Activated naive CD4-positive, alpha-beta T cell treated with anti-CD3 and anti-CD28 coated beads, Interleukin-2, amount 10 ng/mL, durations not matched to agents 7 days and 5 days (primary cell): Measurements from ENCODE around the gene TRIB2.

Experiments
- CTCF ChIA-PET: fragments of 350-600 bp; sonication (Branson Sonifier 250); formaldehyde crosslinking; loops from one replicate; lab custom pipeline; 2021; ENCODE audit warnings: antibody characterized with exemption; lab: Charles Lee
- DNase-seq: peaks from one replicate; pipeline ENCODE4 v3.0.0-alpha.2; 2020
- H3K27ac Mint-ChIP-seq: one replicate; pipeline ENCODE4 v1.8.0; 2021; ENCODE audit warnings: mild to moderate bottlenecking, moderate library complexity, mixed read lengths
- H3K27me3 Mint-ChIP-seq: one replicate; pipeline ENCODE4 v1.8.0; 2021; ENCODE audit warnings: mild to moderate bottlenecking, mixed read lengths
- H3K36me3 Mint-ChIP-seq: one replicate; pipeline ENCODE4 v1.8.0; 2021; ENCODE audit warnings: mixed read lengths
- H3K4me1 Mint-ChIP-seq: one replicate; pipeline ENCODE4 v1.8.0; 2021; ENCODE audit warnings: mixed read lengths
- H3K4me3 Mint-ChIP-seq: one replicate; pipeline ENCODE4 v1.8.0; 2021; ENCODE audit warnings: mild to moderate bottlenecking, moderate library complexity, mixed read lengths
- H3K9me3 Mint-ChIP-seq: one replicate; pipeline ENCODE4 v1.8.0; 2021; ENCODE audit warnings: mixed read lengths

TRIB2 gene

DNA sequence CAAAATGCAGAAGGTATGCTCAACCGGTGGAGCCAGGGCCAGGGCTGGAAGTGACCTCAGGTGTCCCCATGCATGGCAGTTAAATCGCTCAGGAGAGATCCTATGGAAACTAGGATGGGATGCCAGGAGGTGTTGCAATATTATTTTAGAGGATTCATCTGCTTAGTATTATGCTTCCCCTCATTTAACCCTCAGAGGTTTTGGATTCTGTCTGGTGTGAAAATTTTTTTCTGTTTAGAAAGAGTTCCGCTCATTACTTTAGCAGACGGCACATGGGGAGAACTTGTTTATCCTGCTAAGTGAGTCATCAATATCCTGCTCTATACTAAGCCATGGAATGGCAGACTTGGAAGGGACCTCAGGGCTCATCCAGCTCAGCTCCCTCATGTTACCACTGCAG lies 42.5 kb downstream of the TRIB2 start:
- CTCF ChIA-PET: no interaction called here
- peaks cover 15% of the 10 kb centered on the region for H3K27me3 Mint-ChIP-seq
- no peaks in the 10 kb centered on the region for H3K9me3 Mint-ChIP-seq
- H3K4me3 Mint-ChIP-seq: no peak overlapping the region
- DNase-seq: no peak
- no peaks in the 10 kb centered on the region for H3K36me3 Mint-ChIP-seq
- H3K27ac Mint-ChIP-seq: no peak overlapping the region
- H3K4me1 Mint-ChIP-seq: peaks cover 8% of the 10 kb centered on the region

GRCh38 chr2:12761104-12761503 lies 44.4 kb downstream of the TRIB2 start:
- no peaks in the 10 kb centered on the region for H3K9me3 Mint-ChIP-seq
- H3K27ac Mint-ChIP-seq: no peak overlapping the region
- H3K36me3 Mint-ChIP-seq: no peaks in the 10 kb centered on the region
- DNase-seq: no peak
- H3K4me1 Mint-ChIP-seq: peaks cover 8% of the 10 kb centered on the region
- CTCF ChIA-PET: interaction anchor here (0.7 kb wide), 1 partner anchor 434 kb away, joined by 3 read pairs; no protein-coding TSS in a partner anchor
- no peak overlapping the region for H3K4me3 Mint-ChIP-seq
- H3K27me3 Mint-ChIP-seq: peaks cover 24% of the 10 kb centered on the region

GRCh38 chr2:12762337-12762736 lies 45.6 kb downstream of the TRIB2 start:
- Mint-ChIP-seq H3K27ac (no peak overlapping the region), H3K4me1 (peaks cover 8% of the 10 kb centered on the region), H3K36me3 (no peaks in the 10 kb centered on the region), H3K9me3 (no peaks in the 10 kb centered on the region), H3K4me3 (no peak overlapping the region), H3K27me3 (peaks cover 33% of the 10 kb centered on the region)
- no peak for DNase-seq
- CTCF ChIA-PET: no interaction called here

- Mint-ChIP-seq H3K4me1 (peaks cover 8% of the 10 kb centered on the region), H3K27ac (no peak overlapping the region), H3K9me3 (no peaks in the 10 kb centered on the region), H3K27me3 (peaks cover 39% of the 10 kb centered on the region), H3K4me3 (no peak overlapping the region), H3K36me3 (no peaks in the 10 kb centered on the region)
- DNase-seq: no peak
- CTCF ChIA-PET: no interaction called here
These were observed 46.2 kb downstream of the TRIB2 start for GRCh38 chr2:12762976-12763375.

DNA sequence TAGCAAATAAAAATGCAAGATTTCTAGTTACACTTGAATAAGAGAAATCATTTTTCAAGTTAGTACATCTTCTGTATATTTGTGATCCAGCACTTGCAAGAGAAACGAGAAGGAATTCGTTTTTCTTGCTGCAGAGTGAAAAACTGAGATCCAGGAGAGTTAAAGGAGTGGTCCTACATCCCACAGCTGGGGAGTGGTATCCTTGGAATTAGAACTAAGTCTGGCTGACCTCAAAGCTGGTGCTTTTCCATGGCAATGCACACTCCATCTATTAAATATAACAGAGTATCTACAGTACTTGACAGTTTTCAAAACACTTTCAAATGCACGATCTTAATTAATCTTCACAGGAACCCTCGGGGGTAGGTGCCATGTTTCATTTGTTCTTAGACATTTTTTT lies 46.8 kb downstream of the TRIB2 start:
- CTCF ChIA-PET: no interaction called here
- Mint-ChIP-seq H3K36me3 (no peaks in the 10 kb centered on the region), H3K9me3 (no peaks in the 10 kb centered on the region), H3K27me3 (peaks cover 44% of the 10 kb centered on the region), H3K4me3 (no peak overlapping the region), H3K4me1 (peaks cover 8% of the 10 kb centered on the region), H3K27ac (no peak overlapping the region)
- DNase-seq: no peak

DNA sequence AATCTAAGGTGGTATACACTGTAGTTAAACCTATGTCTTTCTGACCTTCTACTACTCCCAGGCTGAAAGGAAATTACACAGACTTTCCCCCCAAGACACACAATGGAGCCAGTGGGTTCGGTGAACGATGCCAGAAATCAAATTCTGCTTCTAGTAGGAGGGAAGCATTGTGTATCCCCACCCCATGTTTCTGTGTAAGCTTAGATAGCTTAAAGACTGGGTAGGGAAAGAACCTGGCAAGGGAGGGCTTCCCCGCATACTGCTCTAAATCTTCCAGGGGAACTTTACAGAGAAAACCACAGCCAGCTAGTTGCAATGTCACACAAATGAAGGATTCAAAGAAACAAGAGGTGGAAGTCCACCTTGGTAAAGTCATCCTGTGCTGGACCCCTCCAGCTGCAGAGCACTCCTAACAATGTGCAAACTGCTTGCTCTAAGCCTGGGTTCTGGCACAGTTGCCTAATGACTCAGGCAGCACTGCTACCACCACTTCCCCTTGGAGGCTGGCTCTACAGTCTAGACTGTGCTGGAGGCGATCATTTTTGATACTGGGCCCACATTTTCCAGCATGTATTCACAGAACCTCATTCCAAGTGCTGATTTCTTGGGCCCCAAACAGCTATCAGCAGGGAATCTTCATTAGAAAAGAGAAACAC lies 47.5 kb downstream of the TRIB2 start:
- peaks cover 8% of the 10 kb centered on the region for H3K4me1 Mint-ChIP-seq
- no peak overlapping the region for H3K4me3 Mint-ChIP-seq
- H3K36me3 Mint-ChIP-seq: no peaks in the 10 kb centered on the region
- no peak overlapping the region for H3K27ac Mint-ChIP-seq
- no peaks in the 10 kb centered on the region for H3K9me3 Mint-ChIP-seq
- CTCF ChIA-PET: no interaction called here
- peaks cover 52% of the 10 kb centered on the region for H3K27me3 Mint-ChIP-seq
- DNase-seq: no peak

DNA sequence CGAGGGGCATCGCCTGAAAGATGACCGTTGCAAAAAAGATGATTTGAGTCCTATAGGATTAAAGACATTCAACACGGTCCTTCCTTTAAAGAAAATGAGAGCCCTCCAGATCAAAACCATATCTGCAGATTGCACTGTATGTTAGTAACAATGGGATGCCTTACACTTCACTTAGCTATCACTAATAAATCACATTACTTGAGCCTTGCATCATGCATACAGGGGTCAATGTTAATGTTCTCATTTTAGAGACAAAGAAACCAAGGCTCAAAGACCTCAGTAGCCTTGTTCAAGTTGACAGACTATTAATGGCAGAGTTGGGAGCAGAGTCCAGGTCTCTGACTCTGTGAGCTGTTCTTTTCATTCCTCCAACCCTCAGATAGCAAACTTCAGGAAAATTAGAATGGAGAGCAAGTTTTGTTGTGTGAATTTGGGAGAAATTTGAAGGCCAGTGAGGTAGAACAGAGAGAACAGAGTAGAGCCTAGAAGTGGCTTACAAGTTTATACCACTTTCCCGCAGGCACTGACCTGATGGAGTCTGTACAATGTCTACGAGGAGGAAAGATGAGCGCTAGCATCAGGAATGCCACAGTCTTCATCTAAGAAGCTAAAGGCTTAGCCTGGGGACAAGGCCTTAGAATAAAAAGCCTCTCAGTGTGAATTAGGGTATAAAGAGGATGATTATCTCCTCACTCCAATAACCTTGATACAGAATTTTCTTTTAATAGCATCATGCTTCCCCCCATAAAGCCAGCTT lies 48.3 kb downstream of the TRIB2 start:
- CTCF ChIA-PET: no interaction called here
- no peak for DNase-seq
- peaks cover 60% of the 10 kb centered on the region for H3K27me3 Mint-ChIP-seq
- no peak overlapping the region for H3K27ac Mint-ChIP-seq
- no peaks in the 10 kb centered on the region for H3K36me3 Mint-ChIP-seq
- no peak overlapping the region for H3K4me3 Mint-ChIP-seq
- no peaks in the 10 kb centered on the region for H3K9me3 Mint-ChIP-seq
- H3K4me1 Mint-ChIP-seq: peaks cover 8% of the 10 kb centered on the region

GRCh38 chr2:12766421-12766879 lies 49.7 kb downstream of the TRIB2 start:
- Mint-ChIP-seq H3K4me3 (no peak overlapping the region), H3K27me3 (peaks cover 65% of the 10 kb centered on the region), H3K9me3 (no peaks in the 10 kb centered on the region), H3K27ac (no peak overlapping the region), H3K4me1 (no peaks in the 10 kb centered on the region), H3K36me3 (no peaks in the 10 kb centered on the region)
- CTCF ChIA-PET: no interaction called here
- DNase-seq: no peak

DNA sequence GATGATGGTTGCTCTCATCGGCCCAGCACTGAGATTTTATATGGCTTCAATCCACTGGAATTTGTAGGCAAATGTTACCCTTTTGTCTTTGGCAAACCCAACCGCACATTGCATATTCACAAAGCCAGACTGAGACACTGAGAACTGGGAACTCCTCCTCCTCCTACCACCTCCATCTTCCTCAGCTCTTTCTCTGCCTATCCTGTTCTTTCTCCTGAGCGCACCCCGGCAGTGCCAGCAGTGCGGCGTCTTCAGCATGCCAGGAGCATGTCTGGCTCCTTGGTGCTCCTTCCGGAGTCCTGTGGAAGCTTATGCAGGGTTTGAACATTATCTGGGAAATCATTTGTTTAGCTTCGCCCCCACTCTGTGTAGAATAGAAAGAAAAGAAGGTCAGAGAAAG lies 50.8 kb downstream of the TRIB2 start:
- no peaks in the 10 kb centered on the region for H3K9me3 Mint-ChIP-seq
- CTCF ChIA-PET: no interaction called here

GRCh38 chr2:12767996-12768624 lies 51.4 kb downstream of the TRIB2 start:
- H3K9me3 Mint-ChIP-seq: no peaks in the 10 kb centered on the region
- H3K27me3 Mint-ChIP-seq: peaks cover 63% of the 10 kb centered on the region
- no peak overlapping the region for H3K27ac Mint-ChIP-seq
- CTCF ChIA-PET: no interaction called here
- H3K4me1 Mint-ChIP-seq: no peaks in the 10 kb centered on the region
- no peaks in the 10 kb centered on the region for H3K36me3 Mint-ChIP-seq
- H3K4me3 Mint-ChIP-seq: no peak overlapping the region
- DNase-seq: no peak

More for the DNA sequence above, 50.8 kb downstream of the TRIB2 start:
- peaks cover 67% of the 10 kb centered on the region for H3K27me3 Mint-ChIP-seq
- H3K4me3 Mint-ChIP-seq: no peak overlapping the region
- H3K36me3 Mint-ChIP-seq: no peaks in the 10 kb centered on the region
- H3K27ac Mint-ChIP-seq: no peak overlapping the region
- no peak for DNase-seq
- no peaks in the 10 kb centered on the region for H3K4me1 Mint-ChIP-seq

DNA sequence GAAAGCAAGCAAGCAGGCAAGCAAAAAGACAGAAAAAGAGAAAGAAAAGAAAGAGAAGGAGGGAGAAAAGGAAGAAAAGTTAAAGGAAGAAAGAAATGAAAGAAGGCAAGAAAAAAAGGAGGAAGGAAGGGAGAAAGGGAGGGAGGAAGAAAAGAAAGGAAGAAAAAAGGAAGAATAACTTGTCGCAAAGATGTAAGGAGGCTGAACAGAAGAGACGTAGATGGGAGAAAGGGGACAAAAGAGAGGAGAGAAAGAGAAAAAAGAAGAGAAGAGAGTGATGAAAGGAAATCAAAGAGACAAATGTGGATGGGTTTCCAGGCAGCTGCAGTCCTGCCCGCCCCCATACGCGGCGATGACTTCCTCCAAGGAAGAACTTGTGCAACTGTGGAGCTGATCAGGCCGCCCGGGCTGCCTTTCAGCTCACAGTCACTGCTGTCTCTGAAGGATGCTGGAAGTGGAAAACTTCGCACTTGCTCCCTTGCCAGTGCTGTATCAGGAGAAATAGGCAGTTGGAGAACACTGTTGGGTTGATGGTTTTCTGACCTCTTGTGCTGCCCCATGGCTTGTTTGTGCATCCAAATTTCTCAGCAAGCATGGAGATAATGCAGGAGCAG lies 52.9 kb downstream of the TRIB2 start:
- Mint-ChIP-seq H3K4me3 (no peak overlapping the region), H3K27me3 (peaks cover 61% of the 10 kb centered on the region), H3K27ac (no peak overlapping the region), H3K4me1 (no peaks in the 10 kb centered on the region), H3K9me3 (no peaks in the 10 kb centered on the region), H3K36me3 (no peaks in the 10 kb centered on the region)
- CTCF ChIA-PET: no interaction called here
- no peak for DNase-seq

- H3K27ac Mint-ChIP-seq: no peak overlapping the region
- no peaks in the 10 kb centered on the region for H3K36me3 Mint-ChIP-seq
- H3K4me3 Mint-ChIP-seq: no peak overlapping the region
- no peaks in the 10 kb centered on the region for H3K4me1 Mint-ChIP-seq
- CTCF ChIA-PET: interaction anchor here (0.9 kb wide), 1 partner anchor 9 kb away, joined by 4 read pairs; no protein-coding TSS in a partner anchor
- peaks cover 66% of the 10 kb centered on the region for H3K27me3 Mint-ChIP-seq
- DNase-seq: no peak
- no peaks in the 10 kb centered on the region for H3K9me3 Mint-ChIP-seq
These were observed 53.7 kb downstream of the TRIB2 start for GRCh38 chr2:12770300-12770968.

DNA sequence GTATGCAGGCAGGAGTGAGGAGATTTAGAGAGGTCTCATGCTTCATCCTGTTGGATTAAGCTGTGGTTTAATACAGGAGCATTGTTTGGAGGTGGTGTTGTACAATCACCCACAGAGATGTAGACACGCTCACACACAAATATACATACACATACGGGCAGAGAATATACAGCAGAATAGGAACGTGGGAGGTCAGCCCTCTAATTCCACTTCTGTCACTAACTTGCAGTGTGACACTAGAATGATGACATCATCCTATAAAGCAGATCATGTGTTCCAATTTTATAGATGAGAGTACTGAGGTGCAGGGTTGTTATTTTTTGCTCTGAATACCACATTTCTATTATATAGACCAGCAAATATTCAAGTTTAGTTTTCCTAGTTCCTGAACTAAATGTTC lies 54.4 kb downstream of the TRIB2 start:
- CTCF ChIA-PET: interaction anchor here (0.9 kb wide), 1 partner anchor 9 kb away, joined by 4 read pairs; no protein-coding TSS in a partner anchor
- no peak overlapping the region for H3K27ac Mint-ChIP-seq

More for the DNA sequence above, 54.4 kb downstream of the TRIB2 start:
- Mint-ChIP-seq H3K27me3 (peaks cover 62% of the 10 kb centered on the region), H3K4me3 (no peak overlapping the region), H3K9me3 (no peaks in the 10 kb centered on the region), H3K4me1 (no peaks in the 10 kb centered on the region), H3K36me3 (no peaks in the 10 kb centered on the region)
- no peak for DNase-seq
